ENCODE results near the gene ZP1. TPM values are rescaled to one million over a fixed set of nuclear protein-coding genes. Genes with fewer than 3 reads are reported as not detected.
A peak's percentile ranks its signal among the peaks of the same experiment; 100 is the strongest.

The ZP1 gene
- total RNA-seq, 3 donors from 2014 or later (not counting 1 experiment from before 2014, with no cell fraction given), result 0.35 TPM; not detected in 2

DNA sequence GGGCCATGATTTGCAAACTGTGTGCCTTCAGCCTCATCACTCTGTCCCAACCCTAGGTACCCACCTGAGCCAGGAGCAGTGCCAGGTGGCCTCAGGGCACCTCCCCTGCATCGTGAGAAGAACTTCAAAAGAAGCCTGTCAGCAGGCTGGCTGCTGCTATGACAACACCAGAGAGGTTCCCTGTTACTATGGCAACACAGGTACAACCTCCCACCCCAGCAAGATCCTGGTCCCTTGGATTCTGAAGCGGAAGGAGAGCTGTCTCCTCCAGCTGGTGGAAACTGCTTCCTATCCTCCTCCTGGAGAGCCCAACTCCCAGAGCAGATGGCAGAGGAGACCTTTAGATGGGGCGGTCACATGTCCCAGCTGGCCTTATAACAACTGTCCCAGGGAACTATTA, 2.9 kb downstream of the ZP1 start:
- no peak overlapping the region for H3K27ac Mint-ChIP-seq
- Histone ChIP-seq H3K27me3 (ENCODE audit: control insufficient read depth, insufficient read depth, low read length) (no peaks in the 10 kb centered on the region), H3K27ac (ENCODE audit: low read length) (no peak overlapping the region), H3K4me1 (ENCODE audit: control insufficient read depth, insufficient read depth, low read length) (peaks cover 9% of the 10 kb centered on the region), H3K9me3 (ENCODE audit: control insufficient read depth, insufficient read depth, low read length) (no peaks in the 10 kb centered on the region), H3K36me3 (ENCODE audit: control insufficient read depth, insufficient read depth, low read length) (no peaks in the 10 kb centered on the region), H3K4me3 (ENCODE audit: low read length) (no peak overlapping the region)
- TF ChIP-seq CTCF (IDR thresholded peaks at IDR 0.05), result no peak
- no peaks in the 10 kb centered on the region for H3K36me3 Mint-ChIP-seq
- H3K4me1 Mint-ChIP-seq, result peaks cover 0 to 4% of the 10 kb centered on the region in 2 donors
- ATAC-seq, result no peak
- H3K27me3 Mint-ChIP-seq (ENCODE audit: low read depth in 2 of 2), result peaks cover 0 to 4% of the 10 kb centered on the region in 2 donors
- DNase-seq, result peak in 1 of 2 donors; percentile 22
- H3K4me3 Mint-ChIP-seq, result no peak overlapping the region
- H3K9me3 Mint-ChIP-seq, result no peaks in the 10 kb centered on the region
- WGBS (ENCODE audit: insufficient coverage), result 72% methylated on average over 2 of the region's 3 CpGs
- intact Hi-C loops (cut with micrococcal nuclease), result no loop called here

DNA sequence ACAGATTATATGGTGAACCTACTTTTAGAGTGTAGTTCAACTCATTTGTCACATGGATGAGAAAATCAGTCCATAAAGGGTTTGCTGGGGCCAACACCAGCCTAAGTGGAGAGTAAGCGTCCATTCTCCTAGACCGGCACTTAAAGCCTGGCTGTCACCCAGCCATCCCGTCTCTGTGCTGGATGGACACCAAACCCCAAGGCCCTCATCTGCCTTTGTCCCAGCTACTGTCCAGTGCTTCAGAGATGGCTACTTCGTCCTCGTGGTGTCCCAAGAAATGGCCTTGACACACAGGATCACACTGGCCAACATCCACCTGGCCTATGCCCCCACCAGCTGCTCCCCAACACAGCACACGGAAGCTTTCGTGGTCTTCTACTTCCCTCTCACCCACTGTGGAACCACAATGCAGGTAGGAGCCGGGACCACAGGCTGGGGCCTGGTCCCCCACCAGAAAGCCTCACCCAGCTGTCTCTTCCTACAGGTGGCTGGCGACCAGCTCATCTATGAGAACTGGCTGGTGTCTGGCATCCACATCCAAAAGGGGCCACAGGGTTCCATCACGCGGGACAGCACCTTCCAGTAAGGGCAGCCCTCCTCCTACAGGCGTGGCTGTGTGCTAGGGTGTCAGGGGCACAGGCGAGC, 3.5 kb downstream of the ZP1 start:
- intact Hi-C loops (cut with micrococcal nuclease), result no loop called here
- Histone ChIP-seq H3K27ac (ENCODE audit: low read length) (no peak overlapping the region), H3K4me3 (ENCODE audit: low read length) (no peak overlapping the region), H3K9me3 (ENCODE audit: control insufficient read depth, insufficient read depth, low read length) (no peaks in the 10 kb centered on the region), H3K4me1 (ENCODE audit: control insufficient read depth, insufficient read depth, low read length) (peaks cover 9% of the 10 kb centered on the region), H3K36me3 (ENCODE audit: control insufficient read depth, insufficient read depth, low read length) (no peaks in the 10 kb centered on the region), H3K27me3 (ENCODE audit: control insufficient read depth, insufficient read depth, low read length) (no peaks in the 10 kb centered on the region)
- no peak for DNase-seq
- Mint-ChIP-seq H3K27me3 (ENCODE audit: low read depth in 2 of 2) (peaks cover 0 to 4% of the 10 kb centered on the region in 2 donors), H3K4me1 (peaks cover 0 to 4% of the 10 kb centered on the region in 2 donors), H3K36me3 (no peaks in the 10 kb centered on the region), H3K4me3 (no peak overlapping the region), H3K9me3 (no peaks in the 10 kb centered on the region), H3K27ac (no peak overlapping the region)
- no peak for ATAC-seq
- no peak for TF ChIP-seq CTCF (IDR thresholded peaks at IDR 0.05)
- 59% methylated on average over 13 of the region's 13 CpGs for WGBS (ENCODE audit: insufficient coverage)

GRCh38 chr11:60871378-60872061, 4.2 kb downstream of the ZP1 start:
- Mint-ChIP-seq H3K27ac (no peak overlapping the region), H3K4me1 (peaks cover 0 to 4% of the 10 kb centered on the region in 2 donors), H3K27me3 (ENCODE audit: low read depth in 2 of 2) (peaks cover 0 to 4% of the 10 kb centered on the region in 2 donors), H3K4me3 (no peak overlapping the region), H3K9me3 (no peaks in the 10 kb centered on the region), H3K36me3 (no peaks in the 10 kb centered on the region)
- Histone ChIP-seq H3K27ac (ENCODE audit: low read length) (no peak overlapping the region), H3K9me3 (ENCODE audit: control insufficient read depth, insufficient read depth, low read length) (no peaks in the 10 kb centered on the region), H3K36me3 (ENCODE audit: control insufficient read depth, insufficient read depth, low read length) (no peaks in the 10 kb centered on the region), H3K4me3 (ENCODE audit: low read length) (no peak overlapping the region), H3K4me1 (ENCODE audit: control insufficient read depth, insufficient read depth, low read length) (peaks cover 9% of the 10 kb centered on the region), H3K27me3 (ENCODE audit: control insufficient read depth, insufficient read depth, low read length) (no peaks in the 10 kb centered on the region)
- no peak for ATAC-seq
- peak in 1 of 2 donors; percentile 12 for DNase-seq
- 60% methylated on average over 7 of the region's 7 CpGs for WGBS (ENCODE audit: insufficient coverage)
- no peak for TF ChIP-seq CTCF (IDR thresholded peaks at IDR 0.05)
- intact Hi-C loops (cut with micrococcal nuclease), result no loop called here

Measured in natural killer cell (primary cell).